Fibroblast of skin of abdomen (primary cell): ENCODE data around the gene IFITM1.
"Not testable (repeated sequence)": the region's sequence is repeated elsewhere in the genome, so short reads cannot be mapped to it uniquely, and the experiment has no call there.

ENCODE experiments used
- DNase-seq: peaks from one replicate; pipeline ENCODE4 v3.0.0-alpha.2; 2013

Gene IFITM1

DNA sequence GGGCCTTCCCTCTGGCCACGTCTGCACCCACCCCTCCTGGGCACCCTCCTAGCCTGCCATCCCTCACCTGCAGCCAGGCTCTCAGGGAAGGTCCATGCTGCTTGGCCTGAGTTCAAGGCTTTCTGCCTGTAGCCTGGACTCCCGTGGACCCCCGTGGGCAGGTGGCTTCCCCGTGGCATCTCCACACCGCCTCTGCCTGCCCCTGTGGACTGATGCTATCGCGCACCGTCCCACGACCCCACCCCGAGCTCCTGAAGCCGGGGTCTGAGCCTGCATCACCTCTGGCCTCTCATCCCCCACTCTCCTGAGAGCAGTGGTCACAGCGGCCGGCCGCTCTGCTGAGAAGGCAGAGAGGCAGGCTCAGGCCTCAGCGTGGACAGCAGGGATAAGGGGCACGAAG, 19.1 kb upstream of the IFITM1 start:
- DNase-seq: no peak

- DNase-seq: no peak
These were observed 18.3 kb upstream of the IFITM1 start for GRCh38 chr11:295351-296170.

DNA sequence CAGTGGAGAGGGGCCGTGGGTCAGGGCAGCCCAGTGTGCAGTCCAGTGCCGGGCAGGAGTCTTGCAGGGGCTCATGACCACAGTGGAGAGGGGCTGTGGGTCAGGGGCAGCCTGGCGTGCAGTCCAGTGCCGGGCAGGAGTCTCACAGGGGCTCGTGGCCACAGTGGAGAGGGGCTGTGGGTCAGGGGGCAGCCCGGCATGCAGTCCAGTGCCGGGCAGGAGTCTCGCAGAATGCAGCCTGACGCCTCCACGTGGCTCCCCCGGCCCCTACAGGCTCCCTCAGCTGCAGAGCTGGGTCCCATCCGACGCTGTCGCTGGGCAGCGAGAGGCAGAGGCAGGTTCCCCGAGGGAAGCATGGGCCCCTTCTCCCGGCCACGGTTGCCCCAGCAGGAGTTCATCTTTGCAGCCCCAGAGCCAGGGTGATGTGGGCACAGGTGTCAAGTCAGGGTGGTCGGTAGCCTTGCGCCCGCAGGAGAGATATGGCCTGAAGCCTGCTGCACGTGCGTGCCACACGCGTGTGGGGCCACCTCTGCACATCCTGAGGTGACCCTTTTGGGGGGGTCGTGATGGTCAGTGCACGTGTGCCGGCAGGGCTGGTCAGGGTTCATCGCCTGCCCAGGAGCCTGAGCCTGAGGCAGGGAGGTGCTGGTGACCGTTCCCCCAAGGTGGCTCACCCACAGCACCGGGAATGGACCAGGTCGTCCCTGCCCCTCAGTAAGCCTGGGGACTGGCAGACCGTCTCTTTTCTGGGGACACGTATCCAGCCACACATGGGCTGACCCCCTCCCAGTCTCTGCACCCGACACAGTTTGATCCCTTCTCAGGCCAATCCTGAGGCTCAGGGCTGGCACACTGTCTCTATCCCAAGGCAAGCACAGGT, 17.4 kb upstream of the IFITM1 start:
- no peak for DNase-seq

DNA sequence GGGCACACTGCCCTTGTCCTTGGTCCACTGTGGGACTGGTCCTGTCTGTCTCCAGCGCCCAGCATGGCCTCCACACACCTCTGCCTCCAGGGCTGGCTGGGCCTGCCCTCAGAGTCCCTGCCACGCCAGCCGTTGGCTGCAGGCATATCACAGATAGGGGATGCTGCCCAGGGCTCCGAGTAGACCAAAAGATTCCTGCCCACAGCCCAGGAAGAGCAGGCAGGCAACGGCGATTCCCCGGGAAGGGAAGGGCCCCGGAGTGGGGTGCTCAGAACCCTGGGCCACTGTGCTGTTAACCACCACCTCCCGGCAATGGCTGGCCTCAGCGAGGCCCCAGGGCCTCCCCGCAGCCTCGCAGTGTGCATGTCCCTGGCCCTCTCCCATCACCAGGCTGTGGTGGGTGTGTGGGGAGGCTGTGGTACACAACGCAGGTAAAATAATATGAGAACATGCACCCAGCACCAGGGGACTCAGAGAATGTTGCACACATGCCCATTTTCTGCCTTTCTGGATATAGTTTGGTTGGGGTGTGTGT, 16.7 kb upstream of the IFITM1 start:
- no peak for DNase-seq

GRCh38 chr11:297586-298405, 16.0 kb upstream of the IFITM1 start:
- DNase-seq: peak; percentile 31

DNA sequence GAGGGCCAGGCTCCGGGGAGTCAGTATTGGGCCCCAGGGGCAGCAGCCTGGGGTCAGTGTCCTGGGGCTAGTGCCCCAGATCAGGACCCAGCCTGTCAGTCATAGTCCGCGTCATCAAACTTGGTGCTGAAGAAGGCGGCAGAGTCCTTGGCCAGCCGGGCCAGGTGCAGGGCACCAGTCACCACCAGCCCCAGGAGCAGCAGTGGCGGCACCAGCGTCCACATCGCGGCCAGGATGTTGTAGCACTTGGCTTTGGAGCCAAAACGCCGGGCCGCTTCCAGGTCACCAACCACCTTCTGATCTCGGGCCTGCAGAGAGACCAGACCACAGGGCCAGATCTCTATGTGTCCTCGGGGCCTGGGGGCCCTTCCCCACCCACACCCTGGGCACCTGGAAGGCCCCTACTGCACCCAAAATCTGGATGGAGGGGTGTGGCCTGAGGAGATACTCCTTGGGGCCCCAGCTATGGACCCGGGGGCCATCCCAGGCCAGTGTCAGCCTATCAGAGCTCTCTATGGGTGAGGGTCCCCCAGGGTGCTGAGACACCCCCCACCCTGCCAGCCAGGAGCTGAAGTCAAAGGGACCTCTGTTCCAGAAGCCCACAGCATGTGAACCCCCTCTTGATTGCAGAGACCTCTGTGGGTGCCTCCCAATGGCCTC, 15.3 kb upstream of the IFITM1 start:
- DNase-seq: no peak

- no peak for DNase-seq
These were observed 14.6 kb upstream of the IFITM1 start, which contains the start of gene IFITM5 for GRCh38 chr11:299081-299891. Gene IFITM5, minus strand, starts transcription at chr11:299526. Its CDS starts 36 bp downstream, at chr11:299490.

GRCh38 chr11:299951-300735, 13.7 kb upstream of the IFITM1 start:
- DNase-seq: no peak

DNA sequence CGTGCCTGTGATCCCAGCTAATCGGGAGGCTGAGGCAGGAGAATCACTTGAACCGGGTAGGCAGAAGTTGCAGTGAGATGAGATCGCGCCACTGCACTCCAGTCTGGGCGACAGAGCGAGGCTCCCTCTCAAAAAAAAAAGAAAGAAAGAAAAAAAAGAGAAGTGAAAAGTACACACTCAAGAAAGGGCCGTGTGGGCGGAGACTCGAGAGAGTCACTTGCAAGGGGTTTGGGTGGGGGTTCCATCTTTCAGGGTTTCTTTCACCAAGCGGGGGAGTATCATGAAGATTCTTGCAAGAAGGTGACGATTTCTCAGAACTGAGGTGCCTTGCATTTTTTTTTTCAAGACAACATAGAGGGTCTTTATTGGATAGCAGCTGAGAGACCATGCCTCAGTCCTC, 10.5 kb upstream of the IFITM1 start:
- DNase-seq: no peak

- no peak for DNase-seq
These were observed 9.8 kb upstream of the IFITM1 start for GRCh38 chr11:304061-304506.

DNA sequence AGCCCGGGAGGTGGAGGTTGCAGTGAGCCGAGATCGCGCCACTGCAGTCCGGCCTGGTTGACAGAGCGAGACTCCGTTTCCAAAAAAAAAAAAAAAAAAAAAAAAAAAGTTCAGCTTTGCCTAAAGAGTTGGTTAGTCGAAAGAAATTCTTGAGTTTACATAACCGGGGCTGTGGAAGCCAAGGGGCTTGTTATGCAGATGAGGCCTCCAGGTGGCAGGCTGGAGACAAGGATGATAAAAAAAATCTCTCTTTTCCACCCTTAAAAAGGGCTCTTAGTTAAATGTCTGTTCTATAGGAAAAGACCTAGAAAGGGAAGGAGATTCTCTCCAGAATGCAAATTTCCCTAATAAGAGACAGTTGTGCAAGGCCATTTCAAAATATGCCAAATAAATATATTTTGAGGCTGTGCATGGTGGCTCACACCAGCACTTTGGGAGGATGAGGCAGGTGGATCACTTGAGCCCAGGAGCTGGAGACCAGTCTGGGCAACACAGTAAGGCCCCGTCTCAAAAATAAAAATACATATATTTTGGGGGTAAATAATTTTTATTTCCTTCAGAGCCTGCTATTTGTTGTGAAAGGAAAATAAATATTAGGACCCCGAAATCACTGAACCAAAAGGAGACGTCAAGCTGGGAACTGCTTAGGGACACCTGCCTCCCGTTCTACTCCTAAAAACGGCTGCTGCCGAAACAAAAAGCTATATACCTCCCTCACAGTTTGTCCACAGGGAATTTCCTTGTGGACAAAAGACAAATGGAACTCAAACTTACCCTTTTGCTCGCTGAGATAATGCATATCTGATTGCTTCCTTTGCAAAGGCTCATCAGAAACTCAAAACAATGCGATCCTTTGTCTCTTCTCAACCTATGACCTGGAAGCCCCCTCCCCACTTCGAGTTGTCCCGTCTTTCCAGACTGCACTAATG, 8.7 kb upstream of the IFITM1 start:
- peak; percentile 75 for DNase-seq

GRCh38 chr11:305844-306211, 8.0 kb upstream of the IFITM1 start:
- no peak for DNase-seq

DNA sequence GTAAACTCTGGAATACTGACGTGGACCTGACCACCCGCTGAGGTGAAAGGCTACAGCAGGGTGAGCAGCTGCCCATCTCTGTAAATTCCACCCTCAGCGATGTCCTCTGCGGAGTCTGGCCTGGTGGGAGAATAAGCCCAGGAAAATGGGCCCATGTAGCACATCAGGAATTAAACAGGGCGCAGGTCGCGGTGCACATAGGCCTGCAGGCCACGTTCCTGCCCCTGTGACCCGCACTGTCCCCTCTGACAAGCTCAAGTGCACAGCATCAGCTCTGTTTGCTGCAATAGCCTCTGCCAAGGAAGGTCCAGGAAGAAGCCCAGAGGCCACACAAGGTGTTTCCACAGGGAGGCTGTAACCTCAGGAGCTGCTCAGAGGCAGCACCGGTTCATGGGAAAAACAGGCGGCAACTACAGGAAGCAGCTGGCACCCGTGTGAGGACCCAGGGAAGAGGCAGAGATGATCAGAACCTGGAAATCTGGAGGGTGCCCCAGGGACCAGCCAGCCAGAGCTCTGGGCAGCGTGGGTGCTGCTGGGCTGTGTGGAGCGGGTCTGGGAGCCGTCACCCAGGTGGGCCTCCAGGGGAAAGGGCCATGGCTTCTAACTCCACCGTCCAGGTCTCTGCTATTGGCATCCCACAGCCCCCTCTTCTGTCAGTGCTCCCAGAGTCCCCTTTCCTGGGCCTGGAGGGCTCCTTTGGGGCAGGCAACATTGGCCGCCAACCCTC, 7.0 kb upstream of the IFITM1 start:
- no peak for DNase-seq

GRCh38 chr11:307766-308708, 5.8 kb upstream of the IFITM1 start, which contains the start of gene IFITM2:
Gene IFITM2, plus strand, starts transcription at chr11:307816. Its CDS starts 377 bp downstream, at chr11:308193.
- peak; percentile 90 for DNase-seq

DNA sequence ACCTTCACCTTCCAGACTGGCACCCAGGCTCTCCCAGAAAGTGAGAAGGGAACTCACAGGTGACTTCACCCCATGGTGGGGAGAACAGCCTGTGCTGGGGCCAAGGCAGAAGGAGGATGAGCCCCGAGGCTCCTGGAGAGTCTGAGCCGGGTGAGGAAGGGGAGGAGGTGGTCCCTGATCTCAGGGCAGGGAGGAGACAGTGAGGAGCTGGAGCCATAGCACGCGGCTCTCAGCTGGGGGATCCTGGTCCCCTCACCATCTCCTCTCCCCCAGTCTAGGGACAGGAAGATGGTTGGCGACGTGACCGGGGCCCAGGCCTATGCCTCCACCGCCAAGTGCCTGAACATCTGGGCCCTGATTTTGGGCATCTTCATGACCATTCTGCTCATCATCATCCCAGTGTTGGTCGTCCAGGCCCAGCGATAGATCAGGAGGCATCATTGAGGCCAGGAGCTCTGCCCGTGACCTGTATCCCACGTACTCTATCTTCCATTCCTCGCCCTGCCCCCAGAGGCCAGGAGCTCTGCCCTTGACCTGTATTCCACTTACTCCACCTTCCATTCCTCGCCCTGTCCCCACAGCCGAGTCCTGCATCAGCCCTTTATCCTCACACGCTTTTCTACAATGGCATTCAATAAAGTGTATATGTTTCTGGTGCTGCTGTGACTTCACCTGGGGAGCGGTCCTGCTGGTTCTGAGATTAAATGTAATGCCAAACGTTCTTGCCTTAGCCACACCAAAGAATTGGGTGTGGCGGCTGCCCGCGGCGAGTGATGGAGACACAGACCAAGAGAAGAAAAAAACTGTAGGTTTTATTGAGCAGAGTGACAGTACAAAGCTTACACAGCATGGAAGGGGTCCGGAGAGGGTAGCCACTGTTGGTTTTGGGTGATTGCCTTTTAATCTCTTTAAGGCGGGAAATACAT, 4.8 kb upstream of the IFITM1 start:
- DNase-seq: not testable (repeated sequence)
